Measurements from ENCODE around the gene SIGLEC5. TPM values are rescaled to one million over a fixed set of nuclear protein-coding genes. Genes with fewer than 3 reads are reported as not detected.

The SIGLEC5 gene
- total and polyA plus RNA-seq, 4 donors = 0.42 to 0.70 TPM; not detected in 2

DNA sequence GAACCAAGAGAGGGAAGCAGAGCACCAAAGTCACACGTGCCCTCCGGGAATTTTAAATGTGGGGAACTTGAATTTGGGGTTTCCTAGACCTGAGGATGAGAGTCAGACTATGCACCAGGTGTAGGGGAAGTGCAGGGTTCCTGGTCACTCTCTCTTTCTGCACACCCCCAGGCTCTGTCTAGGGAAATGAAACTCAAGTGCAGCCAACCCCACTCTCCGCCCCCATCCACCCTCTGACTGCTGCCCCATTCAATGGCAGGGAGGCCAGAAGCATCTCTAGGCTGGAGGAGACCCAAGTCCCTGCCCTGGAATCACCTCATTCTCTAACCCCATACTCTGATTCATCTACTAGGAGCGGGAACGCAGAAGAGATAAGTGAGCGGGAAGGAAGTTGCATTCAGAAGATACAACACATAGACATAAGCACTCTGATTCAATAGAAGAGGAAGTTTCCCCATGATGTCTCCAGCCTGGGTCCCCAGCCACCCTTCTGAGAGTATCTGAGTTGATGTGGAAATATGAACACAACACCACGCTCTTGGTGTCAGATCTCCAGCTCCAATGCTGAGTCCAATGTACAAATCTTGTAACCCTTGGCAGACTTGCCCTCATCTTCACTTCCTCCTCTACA lies 21.1 kb upstream of the SIGLEC5 start:
- DNase-seq (ENCODE audit: low spot score) = no peak
- no peaks in the 10 kb centered on the region for H3K9me3 ChIP-seq (ENCODE audit: control insufficient read depth in 4 of 4, low read length in 3 of 4)
- no peak overlapping the region for H3K4me3 ChIP-seq (ENCODE audit: low read depth in 1 of 3, low read length in 3 of 3)
- 67% methylated on average over 7 of the region's 7 CpGs for WGBS
- no peak overlapping the region for H3K9ac ChIP-seq (ENCODE audit: low read depth in 1 of 2, low read length in 2 of 2)
- H3K4me1 ChIP-seq (ENCODE audit: control insufficient read depth in 4 of 4, insufficient read depth in 4 of 4, low read length in 3 of 4) = no peaks in the 10 kb centered on the region
- H3K36me3 ChIP-seq (ENCODE audit: control insufficient read depth in 4 of 4, insufficient read depth in 3 of 4, low read depth in 1 of 4, low read length in 3 of 4) = no peaks in the 10 kb centered on the region
- no peaks in the 10 kb centered on the region for H3K27me3 ChIP-seq (ENCODE audit: control insufficient read depth in 4 of 4, insufficient read depth in 4 of 4, low read length in 3 of 4)
- H3K27ac ChIP-seq (ENCODE audit: low read depth in 1 of 2, low read length in 2 of 2) = peak overlapping the region in 1 of 2 donors; percentile 37
- no peak for TF ChIP-seq YY1 (IDR thresholded peaks at IDR 0.05)
- no peak for TF ChIP-seq REST (IDR thresholded peaks at IDR 0.05)
- no peak for TF ChIP-seq ATF3 (IDR thresholded peaks at IDR 0.05)
- TF ChIP-seq EGR1 (IDR thresholded peaks at IDR 0.05; ENCODE audit: low read depth in 2 of 2) = no peak
- TF ChIP-seq NR2F2 (IDR thresholded peaks at IDR 0.05) = no peak
- TF ChIP-seq GABPA (IDR thresholded peaks at IDR 0.05 in 1 of 2, conservative IDR thresholded peaks at IDR 0.05 in 1 of 2) = no peak
- TF ChIP-seq HNF4A (conservative IDR thresholded peaks at IDR 0.05) = no peak
- TF ChIP-seq, protein P1, sequence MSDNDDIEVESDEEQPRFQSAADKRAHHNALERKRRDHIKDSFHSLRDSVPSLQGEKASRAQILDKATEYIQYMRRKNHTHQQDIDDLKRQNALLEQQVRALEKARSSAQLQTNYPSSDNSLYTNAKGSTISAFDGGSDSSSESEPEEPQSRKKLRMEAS (IDR thresholded peaks at IDR 0.05) = no peak
- no peak for TF ChIP-seq FOXA1 (IDR thresholded peaks at IDR 0.05)
- TF ChIP-seq, protein P2, sequence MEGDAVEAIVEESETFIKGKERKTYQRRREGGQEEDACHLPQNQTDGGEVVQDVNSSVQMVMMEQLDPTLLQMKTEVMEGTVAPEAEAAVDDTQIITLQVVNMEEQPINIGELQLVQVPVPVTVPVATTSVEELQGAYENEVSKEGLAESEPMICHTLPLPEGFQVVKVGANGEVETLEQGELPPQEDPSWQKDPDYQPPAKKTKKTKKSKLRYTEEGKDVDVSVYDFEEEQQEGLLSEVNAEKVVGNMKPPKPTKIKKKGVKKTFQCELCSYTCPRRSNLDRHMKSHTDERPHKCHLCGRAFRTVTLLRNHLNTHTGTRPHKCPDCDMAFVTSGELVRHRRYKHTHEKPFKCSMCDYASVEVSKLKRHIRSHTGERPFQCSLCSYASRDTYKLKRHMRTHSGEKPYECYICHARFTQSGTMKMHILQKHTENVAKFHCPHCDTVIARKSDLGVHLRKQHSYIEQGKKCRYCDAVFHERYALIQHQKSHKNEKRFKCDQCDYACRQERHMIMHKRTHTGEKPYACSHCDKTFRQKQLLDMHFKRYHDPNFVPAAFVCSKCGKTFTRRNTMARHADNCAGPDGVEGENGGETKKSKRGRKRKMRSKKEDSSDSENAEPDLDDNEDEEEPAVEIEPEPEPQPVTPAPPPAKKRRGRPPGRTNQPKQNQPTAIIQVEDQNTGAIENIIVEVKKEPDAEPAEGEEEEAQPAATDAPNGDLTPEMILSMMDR (IDR thresholded peaks at IDR 0.05; ENCODE audit: low read depth, low read length, missing input control) = no peak
- TF ChIP-seq FOXA2 (IDR thresholded peaks at IDR 0.05) = no peak
- TF ChIP-seq SP1 (IDR thresholded peaks at IDR 0.05) = no peak
- TF ChIP-seq HNF4G (IDR thresholded peaks at IDR 0.05) = no peak
- TF ChIP-seq RAD21 (IDR thresholded peaks at IDR 0.05) = no peak
- TF ChIP-seq, protein P3, sequence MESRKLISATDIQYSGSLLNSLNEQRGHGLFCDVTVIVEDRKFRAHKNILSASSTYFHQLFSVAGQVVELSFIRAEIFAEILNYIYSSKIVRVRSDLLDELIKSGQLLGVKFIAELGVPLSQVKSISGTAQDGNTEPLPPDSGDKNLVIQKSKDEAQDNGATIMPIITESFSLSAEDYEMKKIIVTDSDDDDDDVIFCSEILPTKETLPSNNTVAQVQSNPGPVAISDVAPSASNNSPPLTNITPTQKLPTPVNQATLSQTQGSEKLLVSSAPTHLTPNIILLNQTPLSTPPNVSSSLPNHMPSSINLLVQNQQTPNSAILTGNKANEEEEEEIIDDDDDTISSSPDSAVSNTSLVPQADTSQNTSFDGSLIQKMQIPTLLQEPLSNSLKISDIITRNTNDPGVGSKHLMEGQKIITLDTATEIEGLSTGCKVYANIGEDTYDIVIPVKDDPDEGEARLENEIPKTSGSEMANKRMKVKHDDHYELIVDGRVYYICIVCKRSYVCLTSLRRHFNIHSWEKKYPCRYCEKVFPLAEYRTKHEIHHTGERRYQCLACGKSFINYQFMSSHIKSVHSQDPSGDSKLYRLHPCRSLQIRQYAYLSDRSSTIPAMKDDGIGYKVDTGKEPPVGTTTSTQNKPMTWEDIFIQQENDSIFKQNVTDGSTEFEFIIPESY (IDR thresholded peaks at IDR 0.05) = no peak

DNA sequence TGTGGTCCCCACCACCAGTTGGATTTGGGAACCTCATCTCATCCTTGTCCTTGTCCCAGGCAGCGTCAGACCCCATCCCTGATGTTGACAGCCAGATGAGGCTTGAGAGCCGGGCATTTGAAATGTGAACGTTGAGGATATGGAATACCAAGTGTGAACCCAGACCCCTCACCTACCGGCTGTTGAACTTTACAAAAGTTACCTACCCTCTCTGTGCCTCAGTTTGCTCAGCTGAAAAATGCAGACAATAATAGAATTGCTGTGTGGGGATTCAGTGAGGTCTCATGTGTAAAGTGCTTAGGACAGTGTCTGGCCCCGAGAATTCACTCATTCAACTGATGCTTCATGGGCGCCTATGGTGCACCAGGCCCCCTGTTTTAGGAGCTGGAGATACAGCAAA lies 17.1 kb upstream of the SIGLEC5 start:
- no peak for DNase-seq (ENCODE audit: low spot score)
- Histone ChIP-seq H3K27ac (ENCODE audit: low read depth in 1 of 2, low read length in 2 of 2) (no peak overlapping the region), H3K27me3 (ENCODE audit: control insufficient read depth in 4 of 4, insufficient read depth in 4 of 4, low read length in 3 of 4) (no peaks in the 10 kb centered on the region), H3K9me3 (ENCODE audit: control insufficient read depth in 4 of 4, low read length in 3 of 4) (no peaks in the 10 kb centered on the region), H3K9ac (ENCODE audit: low read depth in 1 of 2, low read length in 2 of 2) (no peak overlapping the region), H3K4me1 (ENCODE audit: control insufficient read depth in 4 of 4, insufficient read depth in 4 of 4, low read length in 3 of 4) (no peaks in the 10 kb centered on the region), H3K4me3 (ENCODE audit: low read depth in 1 of 3, low read length in 3 of 3) (no peak overlapping the region), H3K36me3 (ENCODE audit: control insufficient read depth in 4 of 4, insufficient read depth in 3 of 4, low read depth in 1 of 4, low read length in 3 of 4) (no peaks in the 10 kb centered on the region)
- WGBS = 87% methylated on average over 6 of the region's 6 CpGs
- TF ChIP-seq GABPA (IDR thresholded peaks at IDR 0.05 in 1 of 2, conservative IDR thresholded peaks at IDR 0.05 in 1 of 2) = no peak
- TF ChIP-seq, protein P1 (IDR thresholded peaks at IDR 0.05) = no peak
- TF ChIP-seq, protein P3 (IDR thresholded peaks at IDR 0.05) = no peak
- no peak for TF ChIP-seq ATF3 (IDR thresholded peaks at IDR 0.05)
- TF ChIP-seq, protein P2 (IDR thresholded peaks at IDR 0.05; ENCODE audit: low read depth, low read length, missing input control) = no peak
- TF ChIP-seq RXRA (IDR thresholded peaks at IDR 0.05) = no peak
- TF ChIP-seq HNF4A (conservative IDR thresholded peaks at IDR 0.05) = no peak
- no peak for TF ChIP-seq RAD21 (IDR thresholded peaks at IDR 0.05)
- TF ChIP-seq YY1 (IDR thresholded peaks at IDR 0.05) = no peak
